ENCODE results near the gene CDH23.

The CDH23 gene

GRCh38 chr10:71802715-71803488, 406.2 kb downstream of the CDH23 start:
- TF ChIP-seq L3MBTL2 (conservative IDR thresholded peaks at IDR 0.05) (no peak), HDGF (IDR thresholded peaks at IDR 0.05; ENCODE audit: borderline replicate concordance) (no peak), SUZ12 (IDR thresholded peaks at IDR 0.05) (no peak), LEF1 (IDR thresholded peaks at IDR 0.05; ENCODE audit: borderline replicate concordance) (no peak), SP1 (IDR thresholded peaks at IDR 0.05) (no peak), ARNT (IDR thresholded peaks at IDR 0.05) (no peak), PKNOX1 (IDR thresholded peaks at IDR 0.05) (no peak), ZNF384 (IDR thresholded peaks at IDR 0.05) (no peak), ELF4 (IDR thresholded peaks at IDR 0.05) (no peak), BHLHE40 (IDR thresholded peaks at IDR 0.05; ENCODE audit: borderline replicate concordance) (no peak), NFRKB (IDR thresholded peaks at IDR 0.05) (no peak), CTBP1 (IDR thresholded peaks at IDR 0.05; ENCODE audit: borderline replicate concordance) (no peak), FOXA1 (IDR thresholded peaks at IDR 0.05) (no peak), TARDBP (IDR thresholded peaks at IDR 0.05) (no peak)
- ChIA-PET POLR2A (no interaction called here), CTCF (no interaction called here)
- DNase-seq (ENCODE audit: extremely low spot score), result no peak

- POLR2A ChIA-PET, result no interaction called here
- TF ChIP-seq NFRKB (IDR thresholded peaks at IDR 0.05), result no peak
- no peak for TF ChIP-seq SUZ12 (IDR thresholded peaks at IDR 0.05)
- no peak for TF ChIP-seq ARNT (IDR thresholded peaks at IDR 0.05)
- no peak for TF ChIP-seq ZNF384 (IDR thresholded peaks at IDR 0.05)
- TF ChIP-seq ELF4 (IDR thresholded peaks at IDR 0.05), result no peak
- no peak for TF ChIP-seq FOXM1 (IDR thresholded peaks at IDR 0.05; ENCODE audit: borderline replicate concordance)
- no peak for TF ChIP-seq CTBP1 (IDR thresholded peaks at IDR 0.05; ENCODE audit: borderline replicate concordance)
- TF ChIP-seq BHLHE40 (IDR thresholded peaks at IDR 0.05; ENCODE audit: borderline replicate concordance), result no peak
- TF ChIP-seq TARDBP (IDR thresholded peaks at IDR 0.05), result no peak
- no peak for TF ChIP-seq L3MBTL2 (conservative IDR thresholded peaks at IDR 0.05)
- TF ChIP-seq FOXA1 (IDR thresholded peaks at IDR 0.05), result no peak
- TF ChIP-seq PKNOX1 (IDR thresholded peaks at IDR 0.05), result no peak
- TF ChIP-seq LEF1 (IDR thresholded peaks at IDR 0.05; ENCODE audit: borderline replicate concordance), result no peak
- TF ChIP-seq SP1 (IDR thresholded peaks at IDR 0.05), result no peak
- TF ChIP-seq FOXK2 (IDR thresholded peaks at IDR 0.05), result no peak
- no peak for TF ChIP-seq HDGF (IDR thresholded peaks at IDR 0.05; ENCODE audit: borderline replicate concordance)
These were observed 407.4 kb downstream of the CDH23 start for GRCh38 chr10:71804077-71804476.

GRCh38 chr10:71805776-71806703, 409.3 kb downstream of the CDH23 start:
- peak; percentile 87 for DNase-seq (ENCODE audit: extremely low spot score)
- POLR2A ChIA-PET, result interaction anchor here (1.0 kb wide), 1 partner anchor 33 kb away, joined by 3 read pairs; the partner anchor contains the start of gene VSIR
- CTCF ChIA-PET, result no interaction called here
- peak; percentile 52; the same call in 1 of the 2 replicates for TF ChIP-seq L3MBTL2 (conservative IDR thresholded peaks at IDR 0.05)
- no peak for TF ChIP-seq SP1 (IDR thresholded peaks at IDR 0.05)

More at GRCh38 chr10:71804077-71804476, 407.4 kb downstream of the CDH23 start:
- CTCF ChIA-PET, result no interaction called here
- DNase-seq (ENCODE audit: extremely low spot score), result no peak

- CTCF ChIA-PET, result no interaction called here
- no peak for TF ChIP-seq HDGF (IDR thresholded peaks at IDR 0.05; ENCODE audit: borderline replicate concordance)
- no peak for TF ChIP-seq FOXA1 (IDR thresholded peaks at IDR 0.05)
- no peak for TF ChIP-seq L3MBTL2 (conservative IDR thresholded peaks at IDR 0.05)
- TF ChIP-seq ZNF384 (IDR thresholded peaks at IDR 0.05), result no peak
- TF ChIP-seq ARNT (IDR thresholded peaks at IDR 0.05), result no peak
- TF ChIP-seq PKNOX1 (IDR thresholded peaks at IDR 0.05), result peak; percentile 47
- TF ChIP-seq CTBP1 (IDR thresholded peaks at IDR 0.05; ENCODE audit: borderline replicate concordance), result no peak
These were observed 410.2 kb downstream of the CDH23 start for GRCh38 chr10:71806704-71807556.

More at GRCh38 chr10:71806704-71807556, 410.2 kb downstream of the CDH23 start:
- POLR2A ChIA-PET, result interaction anchor here (1.0 kb wide), 1 partner anchor 33 kb away, joined by 3 read pairs; the partner anchor contains the start of gene VSIR
- no peak for DNase-seq (ENCODE audit: extremely low spot score)

All from HEK293T (cell line).